HG03064 (cell line): ENCODE results near the gene KIAA1191.

Experiments
- ATAC-seq: cut with Tn5 transposase; IDR thresholded peaks from one replicate; pipeline ENCODE4 v1.9.1; 2021; ENCODE audit warnings: low read depth; ENCODE audit not compliant: unreplicated experiment

KIAA1191 gene

GRCh38 chr5:176391479-176391878, 29.9 kb upstream of the KIAA1191 start:
- no peak for ATAC-seq

- peak; percentile 12 for ATAC-seq
These were observed 27.9 kb upstream of the KIAA1191 start for GRCh38 chr5:176389135-176390123.

DNA sequence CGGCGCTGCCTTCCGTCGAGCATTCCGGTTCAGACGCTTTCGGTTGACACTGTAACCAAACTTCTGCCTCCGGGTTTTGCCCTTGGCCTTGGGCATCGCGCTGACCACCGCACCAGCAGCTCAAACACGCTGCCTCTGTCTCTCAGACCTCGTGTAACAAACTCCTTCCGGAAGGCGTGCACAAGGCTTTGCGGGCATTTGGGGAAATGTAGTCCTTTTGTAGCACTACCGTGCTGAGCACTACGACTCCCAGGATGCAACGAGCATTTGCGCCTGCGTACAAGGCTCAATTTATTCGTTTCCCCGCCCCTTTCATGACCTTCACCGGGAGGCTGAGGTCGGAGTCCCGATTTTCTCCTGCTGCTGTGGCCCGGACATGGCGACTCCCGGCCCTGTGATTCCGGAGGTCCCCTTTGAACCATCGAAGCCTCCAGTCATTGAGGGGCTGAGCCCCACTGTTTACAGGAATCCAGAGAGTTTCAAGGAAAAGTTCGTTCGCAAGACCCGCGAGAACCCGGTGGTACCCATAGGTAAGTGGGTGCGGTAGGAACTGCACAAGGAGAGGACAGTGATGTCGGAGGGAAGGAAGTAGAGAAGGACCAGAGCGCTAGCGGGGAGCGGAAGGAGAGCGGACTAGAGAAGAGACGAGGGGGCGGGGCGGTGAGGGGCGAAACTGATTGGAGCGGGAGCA, 27.0 kb upstream of the KIAA1191 start, which contains the start of the genes HIGD2A and NOP16:
TSS of gene HIGD2A (plus strand) at position 308 of the 691 bp plus-strand sequence. CDS start at position 377, 69 bp downstream.
TSS of gene NOP16 (minus strand) at position 155 of the 691 bp plus-strand sequence. CDS start at position 96, 59 bp downstream.
- peak; percentile 86 for ATAC-seq

DNA sequence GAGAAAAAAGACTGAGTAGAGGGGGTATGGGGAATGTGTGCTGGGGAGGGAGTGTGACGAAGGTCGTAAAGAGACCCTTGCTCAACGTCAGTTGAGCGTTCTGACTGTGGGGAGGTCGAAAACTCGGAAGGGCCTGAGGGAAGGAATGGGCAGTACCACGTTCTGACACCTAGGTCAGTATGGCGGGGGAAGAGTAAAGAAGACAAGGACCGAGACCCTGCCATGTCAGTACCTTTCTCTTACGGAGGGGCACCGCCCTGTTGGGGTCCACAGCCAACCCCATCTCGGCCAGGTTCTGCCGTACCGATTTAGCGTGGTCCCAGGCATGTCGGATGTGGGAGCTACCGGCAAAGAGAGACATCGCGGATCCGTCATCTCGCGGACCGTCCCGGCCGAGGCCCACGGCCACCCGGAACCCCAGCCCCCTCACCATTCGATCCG, 26.5 kb upstream of the KIAA1191 start:
- no peak for ATAC-seq

DNA sequence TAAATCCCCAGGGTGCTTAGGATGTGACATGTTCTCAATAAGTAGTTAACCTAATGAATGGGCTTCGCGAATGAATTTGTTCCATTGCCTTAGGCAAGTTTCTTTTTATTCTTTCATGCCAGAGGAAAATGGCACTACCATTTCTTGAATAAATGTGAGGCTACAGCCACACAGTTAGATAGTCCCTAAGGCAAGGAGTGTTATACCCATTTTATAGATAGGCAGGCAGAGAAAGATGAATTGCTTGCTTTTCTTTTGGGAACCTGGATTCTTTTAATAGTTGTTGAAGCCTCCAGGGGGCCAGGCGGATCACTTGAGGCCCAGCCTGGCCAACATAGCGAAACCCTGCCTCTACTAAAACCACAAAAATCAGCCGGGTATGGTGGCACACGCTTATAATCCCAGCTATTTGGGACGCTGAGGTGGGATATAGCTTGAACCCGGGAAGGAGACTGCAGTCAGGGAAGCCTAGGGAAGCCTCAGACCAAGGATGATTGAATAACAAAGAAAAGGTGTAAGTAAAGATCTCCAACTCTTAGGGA, 25.9 kb upstream of the KIAA1191 start:
- no peak for ATAC-seq

GRCh38 chr5:176386491-176386890, 24.9 kb upstream of the KIAA1191 start:
- no peak for ATAC-seq

DNA sequence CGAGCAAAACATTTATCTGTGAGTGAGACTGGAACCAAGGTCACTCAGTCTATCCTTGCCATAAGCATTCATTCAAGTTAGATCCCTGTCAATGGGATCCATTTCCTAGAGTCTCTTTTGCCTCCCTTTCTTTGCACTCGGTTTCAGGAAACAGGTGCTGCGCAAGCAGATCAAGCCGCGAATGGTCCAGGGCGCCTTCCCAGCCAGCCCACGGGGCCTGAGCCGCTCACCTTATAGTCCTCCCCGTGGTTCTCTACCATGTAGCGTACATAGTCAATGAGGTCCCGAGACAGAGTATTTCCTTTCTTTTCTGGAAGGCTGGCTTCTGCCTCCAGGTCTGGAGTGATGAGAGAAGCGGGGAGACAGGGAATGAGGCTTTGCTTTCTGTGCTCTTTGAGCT, 23.4 kb upstream of the KIAA1191 start:
- ATAC-seq, result no peak

- no peak for ATAC-seq
These were observed 22.9 kb upstream of the KIAA1191 start for GRCh38 chr5:176384366-176384930.

DNA sequence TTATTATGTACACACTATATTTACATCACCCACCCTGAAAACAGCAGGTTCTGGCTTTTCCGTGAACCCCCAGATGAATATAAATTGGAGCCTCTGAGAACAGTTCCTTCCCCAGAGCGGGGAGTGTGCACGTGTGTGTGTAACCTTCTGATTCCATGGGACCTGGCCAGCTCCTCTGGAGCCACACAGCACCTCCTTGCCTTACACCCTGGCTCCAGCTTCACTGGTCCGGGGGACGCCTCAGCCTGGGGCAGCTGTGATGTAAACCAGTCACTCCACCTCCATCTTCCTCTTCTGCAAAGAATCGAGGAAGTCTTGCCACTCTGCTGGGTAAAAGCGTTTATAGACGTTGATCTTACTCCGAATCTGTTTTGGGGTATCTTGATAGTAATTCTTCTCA, 22.4 kb upstream of the KIAA1191 start:
- ATAC-seq, result no peak

- no peak for ATAC-seq
These were observed 21.8 kb upstream of the KIAA1191 start for GRCh38 chr5:176383248-176383905.

GRCh38 chr5:176382721-176383120, 21.2 kb upstream of the KIAA1191 start:
- no peak for ATAC-seq

DNA sequence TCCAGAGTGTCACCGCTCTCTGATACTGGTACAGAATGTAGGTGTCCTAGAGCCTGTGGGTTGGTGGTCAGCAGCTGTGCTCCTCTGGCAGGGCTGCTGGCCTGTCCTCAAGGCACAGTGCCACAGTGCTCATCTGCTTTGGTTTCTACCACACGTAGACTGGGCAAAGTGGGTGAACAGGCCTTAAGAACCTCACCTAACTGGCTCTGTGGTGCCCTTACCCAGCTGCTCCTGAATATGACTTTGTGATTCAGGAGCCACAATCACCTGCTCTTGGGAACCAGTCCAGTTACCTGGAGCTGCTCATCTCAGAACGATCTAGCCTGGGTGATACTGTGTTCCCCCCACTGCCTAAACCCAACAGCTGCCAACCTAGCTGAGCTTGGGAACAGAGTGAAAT, 20.4 kb upstream of the KIAA1191 start:
- ATAC-seq, result no peak

- no peak for ATAC-seq
These were observed 19.9 kb upstream of the KIAA1191 start for GRCh38 chr5:176381423-176381822.

GRCh38 chr5:176379881-176380280, 18.3 kb upstream of the KIAA1191 start:
- no peak for ATAC-seq

DNA sequence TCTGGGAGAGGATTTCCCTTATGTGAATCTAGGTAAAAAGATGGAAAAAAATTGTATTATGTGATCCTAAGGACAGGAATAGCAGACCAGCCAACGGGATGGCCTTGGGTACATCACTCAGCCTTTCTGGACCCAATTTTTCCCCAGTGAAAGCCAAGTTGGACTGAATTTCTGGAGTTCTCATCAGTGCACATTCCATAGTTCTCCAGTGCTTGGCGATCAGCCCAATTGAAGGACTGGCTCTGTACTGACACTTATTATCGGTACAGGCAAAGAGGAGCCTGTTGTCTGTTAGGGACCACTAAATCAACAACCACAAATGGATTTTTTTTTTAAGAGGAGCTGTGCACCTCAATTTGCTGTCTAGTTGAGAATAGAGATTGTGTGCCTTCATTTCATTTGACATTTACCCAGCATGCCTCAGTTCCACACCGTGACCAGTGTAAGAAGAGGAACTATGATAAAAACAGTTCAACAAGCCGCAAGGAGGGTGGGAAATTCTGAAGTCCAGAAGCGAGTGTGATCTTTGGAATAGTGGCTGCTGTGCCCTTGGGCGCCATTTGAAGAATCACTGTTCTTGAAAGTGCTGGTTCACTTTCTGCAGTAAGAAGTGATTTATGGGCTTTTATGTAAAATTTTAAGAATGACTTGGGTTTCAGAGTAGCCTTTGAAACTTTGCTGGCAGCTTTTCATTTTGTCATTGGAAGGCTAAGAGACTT, 11.7 kb upstream of the KIAA1191 start:
- ATAC-seq, result no peak

GRCh38 chr5:176371621-176372539, 10.3 kb upstream of the KIAA1191 start:
- ATAC-seq, result no peak

GRCh38 chr5:176369934-176370711, 8.6 kb upstream of the KIAA1191 start:
- no peak for ATAC-seq

DNA sequence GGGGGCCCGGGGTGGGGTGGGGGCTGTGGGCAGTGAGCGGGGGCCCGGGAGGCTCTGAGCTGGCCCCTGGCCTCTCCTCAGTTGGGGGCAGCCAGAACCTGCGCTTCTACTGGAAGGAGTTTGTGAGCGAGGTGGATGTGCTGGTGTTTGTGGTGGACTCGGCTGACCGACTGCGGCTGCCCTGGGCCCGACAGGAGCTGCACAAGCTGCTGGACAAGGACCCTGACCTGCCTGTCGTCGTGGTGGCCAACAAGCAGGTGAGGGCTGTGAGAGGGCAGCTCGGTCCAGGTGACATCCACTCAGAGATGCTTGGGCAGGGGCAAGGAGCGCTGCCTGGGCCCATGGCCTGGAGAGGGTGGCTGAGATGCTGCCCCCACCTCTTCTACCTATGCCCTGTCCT, 7.2 kb upstream of the KIAA1191 start:
- ATAC-seq, result no peak
